WERI-Rb-1 (cell line): ENCODE measurements around the gene TMC8.

Source experiments
- DNase-seq: peaks from one replicate; pipeline ENCODE4 v3.0.0-alpha.2; 2020
- H3K27ac ChIP-seq: fragments of 250-450 bp; sonication (Bioruptor Pico); 2 replicates; pipeline ENCODE4 v1.5.1; 2020; ENCODE audit warnings: mild to moderate bottlenecking, moderate library complexity
- H3K27me3 ChIP-seq: fragments of 250-450 bp; sonication (Bioruptor Pico); 2 replicates; pipeline ENCODE4 v1.5.1; 2021; ENCODE audit warnings: mild to moderate bottlenecking, low read depth, moderate library complexity; ENCODE audit not compliant: insufficient read depth, severe bottlenecking
- H3K36me3 ChIP-seq: fragments of 250-450 bp; sonication (Bioruptor Pico); 2 replicates; pipeline ENCODE4 v1.5.1; 2020; ENCODE audit warnings: mild to moderate bottlenecking, moderate library complexity
- H3K4me3 ChIP-seq: 2 replicates; pipeline ENCODE4 v1.5.1; 2011; ENCODE audit warnings: low read depth, mild to moderate bottlenecking, control low read depth, low read length
- H3K9me3 ChIP-seq: fragments of 250-450 bp; sonication (Bioruptor Pico); 2 replicates; pipeline ENCODE4 v1.5.1; 2021; ENCODE audit warnings: mild to moderate bottlenecking, moderate library complexity; ENCODE audit not compliant: severe bottlenecking
- CTCF ChIP-seq: IDR thresholded peaks from 2 replicates; pipeline ENCODE4 v1.5.1; 2011; ENCODE audit warnings: low read depth, mild to moderate bottlenecking, control low read depth, inconsistent platforms, low read length

TMC8 gene

GRCh38 chr17:78146471-78146869 is 15.9 kb downstream of the TMC8 start:
- Histone ChIP-seq H3K27ac (no peak overlapping the region), H3K4me3 (no peak overlapping the region), H3K27me3 (no peaks in the 10 kb centered on the region), H3K9me3 (no peaks in the 10 kb centered on the region), H3K36me3 (no peaks in the 10 kb centered on the region)
- no peak for DNase-seq
- no peak for TF ChIP-seq CTCF

- H3K4me3 ChIP-seq, result no peak overlapping the region
- H3K27ac ChIP-seq, result no peak overlapping the region; the same call in 1 of the 2 replicates
- no peaks in the 10 kb centered on the region for H3K36me3 ChIP-seq
- no peak for TF ChIP-seq CTCF
- no peaks in the 10 kb centered on the region for H3K27me3 ChIP-seq
- H3K9me3 ChIP-seq, result no peaks in the 10 kb centered on the region
- DNase-seq, result no peak
Measured at GRCh38 chr17:78146881-78147280, 16.3 kb downstream of the TMC8 start.

- H3K27ac ChIP-seq, result no peak overlapping the region; the same call in 1 of the 2 replicates
- no peak for DNase-seq
- no peaks in the 10 kb centered on the region for H3K9me3 ChIP-seq
- no peak overlapping the region for H3K4me3 ChIP-seq
- H3K27me3 ChIP-seq, result no peaks in the 10 kb centered on the region
- no peaks in the 10 kb centered on the region for H3K36me3 ChIP-seq
- TF ChIP-seq CTCF, result no peak
Measured at GRCh38 chr17:78147315-78147998, 16.9 kb downstream of the TMC8 start.

- Histone ChIP-seq H3K4me3 (no peak overlapping the region), H3K36me3 (no peaks in the 10 kb centered on the region), H3K9me3 (no peaks in the 10 kb centered on the region), H3K27me3 (no peaks in the 10 kb centered on the region), H3K27ac (no peak overlapping the region)
- no peak for TF ChIP-seq CTCF
- DNase-seq, result no peak
Measured at GRCh38 chr17:78148286-78149016, 17.9 kb downstream of the TMC8 start.

GRCh38 chr17:78151514-78152008 is 21.0 kb downstream of the TMC8 start:
- H3K27me3 ChIP-seq, result no peaks in the 10 kb centered on the region
- no peak for TF ChIP-seq CTCF
- no peak for DNase-seq
- no peak overlapping the region for H3K27ac ChIP-seq
- H3K36me3 ChIP-seq, result no peaks in the 10 kb centered on the region
- H3K4me3 ChIP-seq, result no peak overlapping the region
- H3K9me3 ChIP-seq, result no peaks in the 10 kb centered on the region
